NCI-H526 treated with DMSO at 0.1 percent for 48 hours (cell line): Measurements from ENCODE around the gene CACNA1D.

ENCODE experiments used
- DNase-seq: peaks from one replicate; lab custom pipeline; 2025; lab: John Stamatoyannopoulos, UW

Gene CACNA1D

DNA sequence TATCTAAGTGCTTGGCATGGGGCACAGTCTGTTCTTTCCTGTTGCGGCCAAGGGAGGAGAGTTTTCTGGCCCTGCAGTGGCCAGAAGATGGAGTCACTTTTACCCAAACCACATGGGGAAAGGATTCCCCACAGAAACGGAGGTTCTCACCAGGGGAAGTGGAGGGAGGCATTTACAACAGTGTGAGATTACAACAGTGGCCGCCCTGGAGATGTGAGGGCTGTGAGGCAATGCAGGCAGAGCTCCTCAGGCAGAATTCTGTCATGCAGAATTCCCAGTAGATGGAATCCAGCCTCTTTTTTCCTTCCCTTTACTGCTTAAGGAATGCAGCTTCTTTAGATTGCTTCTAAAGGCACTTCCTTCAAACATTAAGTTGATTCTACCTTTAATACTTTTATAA is 83.1 kb downstream of the CACNA1D start:
- no peak for DNase-seq

DNA sequence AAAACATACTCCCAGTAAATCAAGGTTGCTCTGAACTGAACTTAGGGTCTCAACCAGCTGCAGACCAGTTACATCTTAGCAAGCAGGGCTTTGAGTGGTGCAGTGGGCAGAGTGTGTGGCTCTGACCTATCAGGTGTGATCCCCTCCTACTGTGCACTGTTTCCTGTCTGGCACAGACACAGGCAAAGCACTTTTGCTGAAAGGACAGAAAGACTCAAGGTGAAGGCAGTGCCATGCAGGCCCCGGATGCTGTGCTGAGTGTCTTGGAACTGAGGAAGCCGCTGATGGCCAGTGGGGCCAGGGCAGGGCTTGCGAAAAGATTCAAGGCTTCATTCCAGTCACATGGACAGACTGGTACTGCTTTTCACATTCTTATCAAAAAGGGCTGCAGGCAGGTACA is 85.2 kb downstream of the CACNA1D start:
- DNase-seq: no peak

DNA sequence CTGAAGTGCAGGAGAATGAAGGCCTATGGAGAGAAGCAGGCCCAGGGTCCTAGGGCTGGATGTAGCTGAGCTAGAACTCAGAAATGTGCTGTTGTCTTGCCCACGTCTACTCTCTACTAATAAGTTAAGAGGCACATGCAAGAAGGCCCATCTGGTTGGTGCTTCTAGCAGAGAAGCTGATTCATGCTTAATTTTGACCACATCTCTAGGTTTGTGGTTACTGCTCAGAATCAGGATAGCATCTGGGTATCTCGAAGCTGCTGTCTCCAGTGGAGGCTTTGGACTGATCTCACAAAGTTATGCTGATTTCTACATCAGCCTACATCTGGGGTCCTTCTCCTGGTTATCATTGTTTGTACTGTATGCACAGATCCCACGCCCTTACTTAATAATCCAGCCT is 87.3 kb downstream of the CACNA1D start:
- no peak for DNase-seq

DNA sequence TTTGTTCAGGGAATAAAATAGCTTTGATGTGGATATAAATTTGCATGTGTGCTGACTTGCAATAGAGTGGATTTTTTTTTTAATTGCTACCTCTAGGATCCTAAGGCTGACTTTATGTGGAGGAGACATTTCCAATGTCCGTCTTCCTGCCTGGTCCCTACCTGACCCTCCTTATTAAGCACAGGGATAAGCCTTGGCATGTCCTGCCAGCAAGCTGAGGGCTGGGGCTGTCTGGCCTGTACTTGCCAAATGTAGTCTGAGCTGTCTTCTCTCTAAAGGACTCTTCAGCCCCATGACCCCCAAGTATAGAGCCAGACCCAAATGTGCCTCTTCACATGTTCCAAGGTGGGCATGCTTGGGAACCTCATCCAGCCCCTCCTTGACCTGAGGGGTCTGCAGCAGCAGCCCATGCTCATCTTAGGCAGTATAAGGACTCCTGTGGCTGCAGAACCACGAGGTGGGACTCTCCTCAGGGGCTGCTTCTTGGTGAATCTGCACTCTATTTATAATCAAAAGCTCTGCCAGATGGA is 88.8 kb downstream of the CACNA1D start:
- no peak for DNase-seq

DNA sequence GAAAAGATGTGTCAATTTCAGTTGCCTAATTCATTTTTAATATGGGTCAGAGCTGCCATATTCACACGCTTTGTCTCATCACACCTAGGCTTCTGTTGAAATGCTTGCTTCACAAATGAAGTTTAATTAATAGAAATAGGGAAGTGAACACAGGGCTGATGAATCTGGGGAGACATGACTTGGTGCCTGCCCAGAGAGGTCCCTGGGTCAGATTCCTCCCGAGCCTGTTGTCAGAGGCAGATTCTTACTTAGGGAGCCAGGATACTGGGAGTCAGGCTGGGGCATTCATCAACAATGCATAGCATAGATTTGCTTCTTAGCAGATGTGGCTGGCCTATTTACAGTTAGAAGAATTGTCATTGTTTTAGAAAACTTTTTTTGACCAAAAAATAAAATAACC is 90.6 kb downstream of the CACNA1D start:
- no peak for DNase-seq

DNA sequence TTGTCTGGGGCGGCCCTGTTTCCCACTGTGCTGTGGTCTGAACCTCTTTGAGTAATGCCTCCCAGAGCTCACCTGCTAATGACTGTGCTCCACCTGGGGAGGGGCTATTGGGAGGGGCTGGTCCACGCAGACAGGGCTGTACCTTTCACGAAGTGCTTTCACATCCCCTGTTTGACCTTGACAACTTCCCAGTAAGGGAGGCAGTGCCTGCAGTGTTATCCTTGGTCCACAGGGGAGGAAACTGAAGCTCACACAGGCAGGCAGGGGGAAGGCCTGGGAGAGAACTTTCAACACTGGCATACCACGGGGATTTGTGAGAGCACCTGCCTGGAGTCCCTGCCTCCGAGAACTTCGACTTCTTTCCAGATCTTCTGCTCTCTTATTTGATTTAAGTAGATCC is 91.2 kb downstream of the CACNA1D start:
- DNase-seq: no peak

DNA sequence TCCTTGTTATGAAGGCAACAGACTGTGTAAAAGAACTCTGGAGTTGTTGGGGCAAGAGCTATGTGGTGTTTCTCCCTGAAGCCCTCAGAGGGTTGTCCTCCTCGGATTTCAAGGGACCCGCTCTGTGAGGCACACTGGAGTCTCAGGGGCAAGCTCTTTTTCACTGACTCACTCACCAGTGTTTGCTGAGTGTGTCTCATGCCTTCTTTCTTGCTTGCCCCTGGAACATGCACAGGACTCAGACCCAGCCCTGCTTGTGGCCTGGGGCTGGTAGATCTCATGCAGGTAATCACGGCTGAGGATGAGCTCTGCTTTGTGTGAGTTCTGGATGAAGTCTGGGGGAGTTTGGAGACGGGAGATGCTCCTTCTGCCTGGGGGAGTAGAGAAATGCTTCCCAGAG is 93.7 kb downstream of the CACNA1D start:
- DNase-seq: no peak

DNA sequence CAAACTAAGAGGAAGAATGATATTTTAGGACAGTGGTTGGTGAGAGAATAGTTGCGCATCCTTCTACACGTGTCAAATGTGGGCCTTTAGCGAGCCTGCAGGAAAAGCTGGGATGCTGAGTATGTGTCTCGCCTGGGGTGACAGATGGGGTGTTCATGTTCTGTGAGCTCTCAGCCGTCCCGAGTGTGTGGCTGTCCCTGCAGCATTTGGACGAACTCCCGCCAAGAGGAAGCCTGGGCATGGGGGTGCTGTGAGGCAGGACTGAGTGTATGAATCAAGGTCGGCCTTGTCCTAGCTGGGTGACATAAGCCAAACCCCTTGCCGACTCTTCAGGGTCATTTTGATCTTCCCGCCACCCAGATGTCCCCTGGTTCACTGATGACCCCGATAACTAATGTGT is 94.8 kb downstream of the CACNA1D start:
- no peak for DNase-seq

DNA sequence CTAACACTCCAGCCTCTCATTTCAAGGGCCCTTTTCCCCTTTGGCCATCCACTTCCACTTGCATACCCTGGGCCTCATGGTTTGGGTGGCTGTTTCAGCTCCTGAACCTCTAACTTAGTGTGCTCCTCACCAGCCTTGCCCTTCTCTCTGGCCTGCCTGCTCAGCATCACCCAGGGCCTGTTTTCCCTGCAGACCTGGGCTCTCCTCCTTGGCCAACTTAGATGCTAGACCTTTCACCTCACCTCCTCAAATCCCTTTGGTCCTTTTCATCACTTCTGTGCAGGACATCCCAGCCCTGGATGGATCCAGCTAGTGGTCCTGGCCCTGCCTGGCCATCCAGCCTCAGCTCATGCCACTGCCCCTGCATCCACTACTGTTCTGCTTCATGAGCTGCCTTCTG is 95.4 kb downstream of the CACNA1D start:
- no peak for DNase-seq

DNA sequence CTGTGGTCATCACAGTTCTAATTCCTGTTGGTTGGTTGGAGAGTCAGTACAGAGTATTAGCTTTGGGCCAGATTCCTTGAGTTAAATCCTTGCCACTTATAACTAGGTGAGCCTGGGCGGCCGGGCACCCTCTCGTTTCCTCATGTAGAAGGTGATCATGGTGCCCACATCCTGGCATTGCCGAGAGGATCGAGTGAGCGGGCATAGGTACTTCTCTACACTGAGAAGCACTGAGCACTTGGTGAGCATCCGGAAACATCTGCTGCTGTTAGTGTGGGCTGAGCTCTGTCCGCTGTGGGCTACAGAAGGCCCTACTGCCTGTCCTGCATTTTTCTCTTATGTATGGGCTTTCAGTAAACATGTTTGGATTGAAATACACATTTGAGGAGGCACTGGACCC is 96.2 kb downstream of the CACNA1D start:
- no peak for DNase-seq

DNA sequence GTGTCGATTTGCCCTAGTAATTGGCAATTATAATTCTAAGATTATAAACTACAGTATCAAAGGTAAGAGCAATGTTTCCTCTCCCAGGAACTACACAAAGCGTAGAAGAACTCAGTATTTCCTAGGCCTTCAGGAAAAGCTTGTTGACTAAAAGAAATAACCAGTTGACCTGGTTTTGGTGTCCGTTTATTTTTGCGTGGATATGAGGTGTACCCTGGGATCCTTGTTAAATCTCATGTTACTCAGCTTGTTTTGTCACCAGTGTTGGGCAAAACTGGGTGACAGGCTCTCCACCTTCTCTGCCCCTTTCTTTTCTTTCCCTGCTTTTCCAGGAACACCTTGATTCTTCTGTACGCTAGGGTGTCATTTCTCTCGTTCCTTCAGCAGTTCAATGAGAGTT is 97.2 kb downstream of the CACNA1D start:
- no peak for DNase-seq

DNA sequence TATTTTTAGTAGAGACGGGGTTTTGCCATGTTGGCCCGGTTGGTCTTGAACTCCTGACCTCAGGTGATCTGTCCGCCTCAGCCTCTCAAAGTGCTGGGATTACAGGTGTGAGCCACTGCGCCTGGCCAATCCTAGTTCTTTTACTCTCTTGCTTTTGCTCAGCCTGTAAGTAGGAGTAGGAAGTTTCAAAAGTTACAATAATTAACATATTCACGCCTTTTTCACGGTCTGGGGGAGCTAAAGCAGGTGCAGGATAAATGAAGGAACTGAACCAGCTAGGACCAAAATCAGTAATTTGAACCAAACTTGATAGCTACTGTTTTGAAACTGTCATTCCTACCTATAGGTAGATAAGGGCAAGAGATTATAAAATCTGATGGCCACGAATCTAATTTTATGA is 98.5 kb downstream of the CACNA1D start:
- DNase-seq: no peak

DNA sequence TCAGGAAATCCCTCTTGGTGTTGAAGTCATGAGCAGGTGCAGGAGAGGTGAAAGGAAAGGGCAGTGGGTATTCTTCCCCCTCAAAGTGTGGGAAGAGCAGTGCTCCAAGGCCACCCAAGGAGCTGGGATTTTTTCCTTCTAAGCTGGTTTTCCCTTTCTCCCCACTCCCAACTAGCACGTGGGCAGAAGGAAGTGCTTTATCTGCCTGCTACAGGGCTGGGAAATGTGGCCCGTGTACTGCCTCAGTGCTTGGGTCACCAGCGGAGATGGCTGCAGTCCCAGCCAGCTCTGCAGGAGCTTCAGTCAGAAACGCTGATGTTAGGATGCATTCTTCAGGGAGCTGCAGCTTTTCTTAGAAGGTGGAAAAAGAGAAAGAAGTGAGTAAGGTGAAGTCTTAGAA is 99.2 kb downstream of the CACNA1D start:
- DNase-seq: no peak

DNA sequence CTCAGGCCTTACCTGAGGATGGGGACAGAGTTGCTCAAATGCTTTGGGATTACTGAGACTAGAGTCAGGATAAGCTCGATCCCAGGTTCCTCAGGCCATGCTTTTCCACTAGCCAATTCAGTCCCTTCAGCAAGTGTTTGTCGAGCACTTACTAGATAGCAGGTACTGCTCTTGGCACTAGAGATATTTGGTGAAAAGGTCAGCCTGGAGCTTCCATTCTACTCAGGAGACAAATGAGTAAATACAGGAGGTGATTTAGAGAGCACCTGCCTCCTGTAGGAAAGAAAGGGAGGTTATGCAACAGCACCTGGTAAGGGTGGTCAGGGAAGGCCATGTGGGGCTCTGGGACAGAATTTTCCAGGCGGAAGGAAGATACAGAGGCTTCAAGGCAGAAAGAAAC is 99.9 kb downstream of the CACNA1D start:
- no peak for DNase-seq

DNA sequence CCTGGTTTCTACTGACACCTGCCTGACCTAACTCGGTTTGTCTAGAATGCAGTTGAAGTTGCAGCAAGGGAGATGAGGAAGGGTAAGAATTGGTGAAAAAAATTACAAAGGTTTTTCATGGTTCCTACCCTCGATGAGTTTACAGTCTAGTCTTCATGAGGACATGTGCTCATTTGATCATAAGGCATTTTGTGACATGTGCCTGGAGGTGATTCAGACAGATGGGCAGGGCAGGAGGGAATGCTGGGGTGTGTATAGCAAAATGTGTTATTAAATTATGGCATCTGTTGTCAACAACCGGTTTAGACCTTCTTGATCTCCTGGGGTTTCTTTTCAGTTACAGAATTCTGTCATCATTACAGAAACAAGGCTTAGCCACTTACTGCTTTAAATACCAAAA is 101.2 kb downstream of the CACNA1D start:
- no peak for DNase-seq

DNA sequence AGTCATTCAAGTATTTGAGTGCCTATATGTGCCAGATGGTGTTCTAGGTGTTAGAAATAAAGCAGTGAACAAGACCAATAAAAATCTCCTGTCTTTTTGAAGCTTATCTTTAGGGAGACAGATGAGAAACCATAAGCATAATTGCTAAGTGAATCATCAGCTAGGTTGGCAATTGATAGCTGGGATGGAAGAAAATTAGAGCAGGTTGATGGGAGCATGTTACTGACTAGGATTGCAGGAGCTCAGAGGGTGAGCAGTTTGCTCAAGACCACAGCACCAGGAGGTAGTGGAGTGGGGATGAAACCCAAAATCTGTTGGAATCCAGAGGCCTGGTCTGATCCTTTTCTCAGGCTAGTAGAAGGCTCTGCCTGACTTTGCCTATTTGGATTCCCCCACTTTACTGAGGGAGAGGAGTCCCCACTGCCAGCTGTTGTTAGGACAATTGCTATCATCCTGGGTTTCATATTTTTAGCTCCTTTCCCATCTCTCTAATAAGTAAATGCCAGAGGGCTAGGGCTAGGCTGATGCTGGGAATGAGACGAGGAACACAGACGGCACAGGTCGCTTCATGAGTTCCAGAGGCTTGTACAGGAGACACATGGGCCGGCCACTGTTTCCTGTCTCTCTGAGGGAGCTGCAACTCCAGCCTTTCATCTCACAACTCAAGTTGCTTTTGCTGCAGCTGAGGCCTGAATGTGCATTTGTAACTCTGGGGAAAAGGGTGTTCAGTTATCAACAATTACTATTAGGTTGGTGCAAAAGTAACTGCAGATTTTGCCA is 102.9 kb downstream of the CACNA1D start:
- DNase-seq: no peak

DNA sequence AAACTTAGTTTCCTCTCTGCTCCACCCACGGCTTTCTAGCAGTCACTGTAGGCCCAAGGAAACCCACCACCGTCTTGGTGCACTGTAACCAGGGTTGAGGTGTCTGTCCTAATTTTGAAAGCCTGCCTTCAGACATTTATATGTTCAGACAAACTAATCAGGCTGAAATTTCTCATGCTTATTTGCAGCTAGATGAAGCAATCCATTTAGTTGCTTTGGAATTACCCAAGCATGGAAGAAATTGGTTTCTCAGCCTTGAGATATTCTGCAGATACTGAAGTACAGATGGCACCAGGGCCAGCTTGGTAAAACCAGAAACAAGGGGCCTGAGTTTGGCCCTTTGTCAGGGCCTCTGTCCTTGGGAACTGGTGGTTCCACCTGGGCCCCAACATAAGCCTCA is 105.4 kb downstream of the CACNA1D start:
- DNase-seq: no peak

DNA sequence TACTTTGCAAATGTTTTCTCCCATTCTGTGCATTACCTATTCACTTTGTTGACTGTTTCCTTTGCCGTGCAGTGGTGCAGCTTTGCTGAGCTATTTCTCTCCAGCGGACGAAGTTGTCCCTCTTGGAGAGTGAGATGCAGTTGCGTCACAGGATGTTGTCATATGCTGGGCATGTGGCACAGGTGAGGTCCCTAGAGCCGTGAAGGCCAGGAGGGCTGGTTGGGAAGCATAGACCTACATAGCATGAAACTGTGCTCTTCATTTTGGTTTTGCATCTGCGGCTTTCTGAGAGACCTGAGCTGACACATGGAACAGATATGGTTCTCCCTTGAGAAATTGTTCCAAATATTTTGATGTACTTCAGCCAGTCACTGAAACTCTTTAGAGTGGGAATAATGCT is 108.5 kb downstream of the CACNA1D start:
- no peak for DNase-seq

DNA sequence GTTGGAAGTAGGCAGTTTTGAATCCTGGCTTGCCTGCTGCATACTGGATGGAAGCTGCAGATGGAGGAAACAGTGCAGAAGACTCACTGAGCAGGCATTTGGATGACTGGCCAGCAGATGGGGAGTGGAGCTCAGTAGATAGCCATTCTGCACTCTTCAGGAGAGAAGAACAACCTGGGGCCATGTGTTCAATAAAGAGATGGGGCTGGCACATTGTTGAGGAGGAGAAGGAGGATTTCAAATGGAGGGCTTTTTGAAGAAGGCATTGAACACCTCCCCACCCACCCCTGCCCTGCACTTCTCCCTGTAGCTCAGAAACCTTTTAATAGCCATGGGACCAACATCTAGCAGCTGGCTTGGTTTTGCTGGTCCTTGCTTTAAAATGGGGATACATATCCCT is 109.8 kb downstream of the CACNA1D start:
- DNase-seq: peak; percentile 42

DNA sequence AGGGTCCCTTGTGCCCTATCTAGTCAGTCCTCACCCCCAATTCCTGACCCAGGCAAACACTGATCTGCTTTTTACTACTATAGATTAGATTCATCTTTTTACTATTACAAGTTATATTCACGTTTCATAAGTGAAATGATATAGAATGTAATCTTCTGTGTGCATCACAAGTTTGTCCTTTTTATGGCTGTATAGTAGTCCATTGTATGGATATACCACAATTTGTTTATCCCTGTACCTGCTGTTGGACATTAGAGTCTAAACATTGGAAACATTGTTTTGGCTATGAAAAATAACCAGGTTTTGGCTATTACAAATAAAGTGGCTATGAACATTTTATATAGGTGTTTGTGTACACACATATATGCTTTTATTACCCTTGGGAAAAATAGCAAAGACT is 112.4 kb downstream of the CACNA1D start:
- no peak for DNase-seq

DNA sequence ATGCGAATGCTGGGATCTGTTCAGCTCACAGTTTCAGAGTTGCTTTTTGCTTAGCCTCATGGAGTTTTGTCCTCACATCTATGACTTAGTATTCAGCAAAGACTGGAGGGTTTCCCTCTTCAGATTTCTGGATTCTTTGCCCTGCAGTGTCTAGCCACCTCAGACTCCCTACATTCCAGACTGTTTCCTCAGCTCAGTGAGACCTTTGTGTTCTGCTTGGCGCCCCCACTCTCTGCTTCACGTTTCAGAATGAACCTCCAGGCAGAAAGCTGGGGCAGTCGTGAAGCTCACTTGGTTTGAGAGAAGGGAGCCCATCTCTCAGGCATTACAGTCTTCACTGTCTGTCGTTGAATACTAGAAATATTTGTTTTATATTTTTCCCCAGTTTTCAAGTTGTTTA is 118.1 kb downstream of the CACNA1D start:
- DNase-seq: no peak

DNA sequence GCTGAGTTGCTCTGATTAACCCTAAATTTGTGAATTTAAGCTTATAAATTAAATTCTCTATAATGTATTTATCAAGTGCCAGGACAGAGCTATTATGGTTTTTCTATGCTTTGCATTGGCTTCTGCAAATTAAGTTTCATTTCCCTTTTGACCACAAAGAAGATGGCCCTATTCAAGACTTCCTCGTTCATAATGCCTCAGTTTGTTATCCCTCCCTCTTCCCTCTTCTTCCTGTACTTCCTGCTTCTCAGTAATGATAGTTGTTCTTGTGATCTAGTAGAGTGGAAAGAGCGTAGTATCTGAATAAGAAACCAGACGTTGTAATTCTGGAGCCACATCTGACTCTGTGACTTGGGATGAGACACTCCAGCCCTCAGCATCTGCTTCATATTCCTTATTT is 118.7 kb downstream of the CACNA1D start:
- no peak for DNase-seq

DNA sequence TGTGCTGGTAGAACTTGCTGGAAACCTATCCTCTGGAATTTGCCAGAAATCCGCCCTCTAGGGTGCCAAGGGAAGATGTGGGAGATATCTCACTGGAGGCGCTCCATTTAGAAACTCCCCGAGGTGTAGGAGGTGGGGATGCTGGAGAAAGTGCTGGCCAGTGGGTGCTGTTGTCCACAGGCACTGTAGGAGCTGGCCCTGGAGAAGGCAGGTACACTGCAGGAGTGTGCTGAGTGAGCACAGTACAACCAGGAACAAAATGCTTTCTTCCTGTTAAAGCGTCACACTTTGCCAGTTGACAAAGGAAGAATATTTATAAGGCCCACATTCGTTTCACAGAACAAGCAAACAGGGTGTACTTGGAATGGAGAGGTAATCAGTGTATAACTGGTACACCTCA is 119.9 kb downstream of the CACNA1D start:
- no peak for DNase-seq

DNA sequence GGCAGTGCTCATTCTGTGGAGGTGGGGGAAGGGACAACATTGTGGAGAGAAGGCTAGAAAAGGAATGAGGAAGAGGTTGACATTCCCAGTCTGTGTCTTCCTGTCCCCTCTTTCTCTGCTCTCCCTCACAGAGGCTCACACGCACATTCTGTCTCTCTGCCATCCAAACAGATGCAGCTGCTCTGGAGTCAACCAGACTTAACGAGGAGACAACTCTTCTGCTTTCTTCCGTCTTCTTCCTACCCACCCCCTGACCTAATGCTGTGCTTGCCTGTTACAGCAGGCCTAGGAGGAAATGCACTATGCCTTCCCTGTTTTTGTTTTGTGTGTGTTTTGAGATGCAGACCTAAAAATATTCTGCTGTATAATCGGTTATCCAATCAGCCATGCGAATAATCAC is 121.9 kb downstream of the CACNA1D start:
- DNase-seq: peak; percentile 36
